Neural cell (in vitro differentiated cells): Measurements from ENCODE around the gene WASHC3. TPM values are rescaled to one million over a fixed set of nuclear protein-coding genes. Genes with fewer than 3 reads are reported as not detected.

Experiments used
- H2AFZ ChIP-seq: fragments of 200-600, 300-800 bp; sonication (generic), shearing (Covaris generic); 2 replicates; pipeline ENCODE4 v1.6.0; 2014; ENCODE audit warnings: low read depth, mild to moderate bottlenecking, antibody characterized with exemption, low read length, moderate library complexity
- H3F3A ChIP-seq: fragments of 200-600 bp; shearing (Covaris generic); 2 replicates; pipeline ENCODE4 v1.6.1; 2016; ENCODE audit warnings: mild to moderate bottlenecking, moderate library complexity, mixed read lengths, antibody characterized with exemption, low read length; ENCODE audit not compliant: insufficient read depth, poor library complexity, severe bottlenecking
- H3K27ac ChIP-seq: fragments of 200-600, 300-800 bp; sonication (generic), shearing (Covaris generic); 2 replicates; pipeline ENCODE4 v1.5.1; 2014; ENCODE audit warnings: mild to moderate bottlenecking, low read length, moderate library complexity
- H3K27me3 ChIP-seq: fragments of 300-800, 200-600 bp; sonication (generic), shearing (Covaris generic); 2 replicates; pipeline ENCODE4 v1.6.0; 2014; ENCODE audit warnings: mild to moderate bottlenecking, low read depth, low read length, moderate library complexity; ENCODE audit not compliant: insufficient read depth
- H3K36me3 ChIP-seq: fragments of 300-800, 200-600 bp; sonication (generic), shearing (Covaris generic); 2 replicates; pipeline ENCODE4 v1.5.1; 2014; ENCODE audit warnings: mild to moderate bottlenecking, antibody characterized with exemption, low read length, moderate library complexity; ENCODE audit not compliant: insufficient read depth
- H3K4me2 ChIP-seq: fragments of 300-800, 200-600 bp; sonication (generic), shearing (Covaris generic); 2 replicates; pipeline ENCODE4 v1.6.0; 2014; ENCODE audit warnings: mild to moderate bottlenecking, low read length
- H3K4me3 ChIP-seq: fragments of 300-800, 200-600 bp; sonication (generic), shearing (Covaris generic); 2 replicates; pipeline ENCODE4 v1.5.1; 2014; ENCODE audit warnings: mild to moderate bottlenecking, low read length, moderate library complexity
- H3K79me2 ChIP-seq: fragments of 200-600 bp; shearing (Covaris generic); replicated peaks from 2 replicates; pipeline ENCODE4 v1.6.0; 2014; ENCODE audit warnings: mild to moderate bottlenecking, low read length, moderate library complexity; ENCODE audit not compliant: insufficient read depth
- H3K9ac ChIP-seq: fragments of 300-800, 200-600 bp; sonication (generic), shearing (Covaris generic); 2 replicates; pipeline ENCODE4 v1.6.1; 2016; ENCODE audit warnings: mild to moderate bottlenecking, low read length, mixed read lengths
- H3K9me2 ChIP-seq: fragments of 200-600 bp; shearing (Covaris generic); 2 replicates; pipeline ENCODE4 v1.6.1; 2016; ENCODE audit warnings: mild to moderate bottlenecking, low read length, mixed read lengths; ENCODE audit not compliant: insufficient read depth
- H3K9me3 ChIP-seq: fragments of 200-600, 300-800 bp; sonication (generic), shearing (Covaris generic); 2 replicates; pipeline ENCODE4 v1.6.1; 2016; ENCODE audit warnings: mild to moderate bottlenecking, mixed run types, low read length, moderate library complexity, mixed read lengths
- H4K20me1 ChIP-seq: fragments of 200-600 bp; shearing (Covaris generic); 2 replicates; pipeline ENCODE4 v1.6.1; 2016; ENCODE audit warnings: mild to moderate bottlenecking, mixed run types; ENCODE audit not compliant: insufficient read depth
- CTCF ChIP-seq: fragments of 450-650 bp; IDR thresholded peaks from 2 replicates; pipeline ENCODE4 v1.5.1; 2014; ENCODE audit warnings: antibody characterized with exemption, mild to moderate bottlenecking, moderate library complexity; ENCODE audit not compliant: poor library complexity, severe bottlenecking
- EP300 ChIP-seq: fragments of 450-650 bp; conservative IDR thresholded peaks from 2 replicates; pipeline ENCODE4 v1.6.1; 2014; ENCODE audit warnings: antibody characterized with exemption, mild to moderate bottlenecking, moderate library complexity; ENCODE audit not compliant: poor library complexity, severe bottlenecking
- EZH2 ChIP-seq: fragments of 200-600, 300-800 bp; shearing (Covaris generic), sonication (generic); IDR thresholded peaks from 2 replicates; pipeline ENCODE4 v1.6.1; 2014; ENCODE audit warnings: antibody characterized with exemption, low read length, borderline replicate concordance, mild to moderate bottlenecking; ENCODE audit not compliant: insufficient read depth, poor library complexity, severe bottlenecking
- MXI1 ChIP-seq: fragments of 450-650 bp; conservative IDR thresholded peaks from 2 replicates; pipeline ENCODE4 v1.6.1; 2014; ENCODE audit warnings: antibody characterized with exemption, mild to moderate bottlenecking; ENCODE audit not compliant: poor library complexity, severe bottlenecking
- POLR2AphosphoS5 ChIP-seq: IDR thresholded peaks from 2 replicates; pipeline ENCODE4 v1.6.1; 2012
- RAD21 ChIP-seq: fragments of 450-650 bp; conservative IDR thresholded peaks from 2 replicates; pipeline ENCODE4 v1.6.1; 2014; ENCODE audit warnings: antibody characterized with exemption, mild to moderate bottlenecking, moderate library complexity
- REST ChIP-seq: IDR thresholded peaks from 2 replicates; pipeline ENCODE4 v1.6.1; 2012; ENCODE audit warnings: borderline replicate concordance
- SMC3 ChIP-seq: fragments of 450-650 bp; conservative IDR thresholded peaks from 2 replicates; pipeline ENCODE4 v1.6.1; 2014; ENCODE audit warnings: antibody characterized with exemption, mild to moderate bottlenecking, moderate library complexity; ENCODE audit not compliant: poor library complexity
- TAF1 ChIP-seq: IDR thresholded peaks from 2 replicates; pipeline ENCODE4 v1.6.1; 2012; ENCODE audit warnings: low read depth
- polyA plus RNA-seq: library from polyadenylated mRNA; depleted of rRNA; stranded (reverse); fragments of >200 nt; gene quantifications from 2 replicates; pipeline ENCODE4 v1.2.3, GENCODE V29; 2014

WASHC3 gene
- polyA plus RNA-seq, 1 donor from 2014 or later: 65.9 TPM

DNA sequence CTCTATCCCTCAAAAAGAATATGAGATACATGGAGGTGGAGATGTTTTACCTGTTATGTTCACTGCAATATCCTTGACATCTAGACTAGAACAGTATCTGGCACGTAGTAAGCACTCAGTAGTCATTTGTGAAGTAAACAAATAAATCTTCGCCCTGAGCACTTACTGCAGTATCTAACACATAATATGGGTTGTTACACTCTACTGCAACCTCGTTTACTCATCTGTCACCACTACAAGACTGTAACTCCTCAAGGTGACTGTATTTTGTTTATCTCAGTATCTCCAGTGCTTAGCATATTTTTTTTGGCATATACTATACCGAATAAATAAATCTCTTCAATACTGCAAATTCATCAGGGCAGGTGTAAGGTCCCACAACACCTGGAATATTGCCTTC lies 66.1 kb downstream of the WASHC3 start:
- Histone ChIP-seq H3K36me3 (no peaks in the 10 kb centered on the region), H3K9me3 (no peaks in the 10 kb centered on the region), H3K4me2 (no peak overlapping the region), H3K27ac (no peak overlapping the region), H3K4me3 (no peak overlapping the region), H2AFZ (no peak overlapping the region), H4K20me1 (no peaks in the 10 kb centered on the region), H3K9ac (no peak overlapping the region), H3K9me2 (no peaks in the 10 kb centered on the region), H3K79me2 (no peaks in the 10 kb centered on the region), H3F3A (no peaks in the 10 kb centered on the region), H3K27me3 (no peaks in the 10 kb centered on the region)
- no peak for TF ChIP-seq EP300
- TF ChIP-seq MXI1: no peak
- no peak for TF ChIP-seq SMC3
- no peak for TF ChIP-seq RAD21

GRCh38 chr12:101992091-101992490 lies 69.7 kb downstream of the WASHC3 start:
- H3F3A ChIP-seq: no peaks in the 10 kb centered on the region
- H3K27ac ChIP-seq: no peak overlapping the region
- no peak overlapping the region for H3K4me2 ChIP-seq
- H3K9me3 ChIP-seq: no peaks in the 10 kb centered on the region
- H3K79me2 ChIP-seq: no peaks in the 10 kb centered on the region
- H3K9me2 ChIP-seq: no peaks in the 10 kb centered on the region
- H3K4me3 ChIP-seq: no peak overlapping the region
- no peaks in the 10 kb centered on the region for H3K27me3 ChIP-seq
- H4K20me1 ChIP-seq: no peaks in the 10 kb centered on the region
- H3K36me3 ChIP-seq: no peaks in the 10 kb centered on the region
- H2AFZ ChIP-seq: no peak overlapping the region
- no peak overlapping the region for H3K9ac ChIP-seq
- TF ChIP-seq SMC3 (no peak), EP300 (no peak), POLR2AphosphoS5 (no peak), REST (no peak), TAF1 (no peak), CTCF (no peak), RAD21 (no peak), EZH2 (no peak), MXI1 (no peak)

GRCh38 chr12:101982307-101982706 lies 79.5 kb downstream of the WASHC3 start:
- Histone ChIP-seq H3F3A (no peaks in the 10 kb centered on the region), H3K9me2 (no peaks in the 10 kb centered on the region), H3K4me2 (no peak overlapping the region), H3K79me2 (no peaks in the 10 kb centered on the region), H3K27ac (no peak overlapping the region), H3K9me3 (no peaks in the 10 kb centered on the region), H4K20me1 (no peaks in the 10 kb centered on the region), H3K36me3 (no peaks in the 10 kb centered on the region), H3K4me3 (no peak overlapping the region), H3K9ac (no peak overlapping the region), H2AFZ (no peak overlapping the region), H3K27me3 (no peaks in the 10 kb centered on the region)
- TF ChIP-seq TAF1 (no peak), SMC3 (no peak), CTCF (no peak), EP300 (no peak), MXI1 (no peak), REST (no peak), EZH2 (no peak), RAD21 (no peak), POLR2AphosphoS5 (no peak)
